ENCODE results near the gene TMED3. TPM values are rescaled to one million over a fixed set of nuclear protein-coding genes. Genes with fewer than 3 reads are reported as not detected.
A peak's percentile ranks its signal among the peaks of the same experiment; 100 is the strongest.

The TMED3 gene
- total and polyA plus RNA-seq, 9 of the 15 experiments (the other 6 are each of a cell fraction or from before 2014, with no cell fraction given): 6.1 to 89.6 (median 51.4) TPM

DNA sequence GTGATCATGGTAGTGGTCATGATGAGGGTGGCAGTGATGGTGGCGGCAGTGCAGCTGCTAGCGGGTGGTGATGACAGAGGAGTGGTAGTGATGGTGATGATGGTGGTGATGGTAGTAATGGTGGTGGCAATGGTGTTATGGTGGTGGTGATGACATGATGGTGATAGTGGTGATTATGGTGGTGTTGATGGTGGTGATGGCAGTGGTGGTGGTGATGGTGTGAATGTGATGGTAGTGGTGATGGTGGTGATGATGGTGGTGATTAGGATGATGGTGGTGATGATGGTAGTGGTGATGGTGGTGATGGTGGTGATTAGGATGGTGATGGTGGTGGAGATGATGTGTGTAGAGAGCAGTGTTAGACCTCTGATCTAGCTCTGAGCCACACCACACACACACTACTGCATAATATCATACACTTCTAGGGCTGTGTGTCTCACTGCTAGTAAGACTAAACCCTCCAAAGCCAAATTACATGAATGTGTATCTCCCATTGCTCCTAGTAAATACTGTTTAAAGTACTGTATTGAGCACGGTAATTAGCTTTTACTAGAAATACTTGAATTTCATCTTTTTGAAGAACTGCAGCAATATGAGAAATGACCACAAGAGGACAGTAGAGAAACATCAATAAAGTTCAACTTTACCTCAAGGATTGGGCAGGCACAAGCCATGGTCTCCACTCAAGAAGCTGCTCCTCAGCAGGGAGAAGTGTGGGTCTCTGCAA lies 28.8 kb downstream of the TMED3 start (continued):
- TF ChIP-seq, protein P1, sequence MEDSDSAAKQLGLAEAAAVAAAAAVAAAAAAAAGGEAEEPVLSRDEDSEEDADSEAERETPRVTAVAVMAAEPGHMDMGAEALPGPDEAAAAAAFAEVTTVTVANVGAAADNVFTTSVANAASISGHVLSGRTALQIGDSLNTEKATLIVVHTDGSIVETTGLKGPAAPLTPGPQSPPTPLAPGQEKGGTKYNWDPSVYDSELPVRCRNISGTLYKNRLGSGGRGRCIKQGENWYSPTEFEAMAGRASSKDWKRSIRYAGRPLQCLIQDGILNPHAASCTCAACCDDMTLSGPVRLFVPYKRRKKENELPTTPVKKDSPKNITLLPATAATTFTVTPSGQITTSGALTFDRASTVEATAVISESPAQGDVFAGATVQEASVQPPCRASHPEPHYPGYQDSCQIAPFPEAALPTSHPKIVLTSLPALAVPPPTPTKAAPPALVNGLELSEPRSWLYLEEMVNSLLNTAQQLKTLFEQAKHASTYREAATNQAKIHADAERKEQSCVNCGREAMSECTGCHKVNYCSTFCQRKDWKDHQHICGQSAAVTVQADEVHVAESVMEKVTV (CRISPR knock-in tag; IDR thresholded peaks at IDR 0.05): peak; percentile 54
- TF ChIP-seq HNRNPH1 (optimal IDR thresholded peaks at IDR 0.05; ENCODE audit: low read depth, low read length) (no peak), SOX6 (IDR thresholded peaks at IDR 0.05) (no peak), EP300 (IDR thresholded peaks at IDR 0.05; ENCODE audit: low read length) (no peak), ZNF282 (CRISPR knock-in tag; IDR thresholded peaks at IDR 0.05) (no peak), TAF1 (IDR thresholded peaks at IDR 0.05; ENCODE audit: control insufficient read depth, extremely low read depth, insufficient read depth, low read length, severe bottlenecking) (no peak), ZNF76 (CRISPR knock-in tag; IDR thresholded peaks at IDR 0.05; ENCODE audit: borderline replicate concordance) (no peak), HDAC1 (IDR thresholded peaks at IDR 0.05) (peak in 1 of 2 experiments; percentile 38; a peak in 1 of 4 replicates), KDM5B (IDR thresholded peaks at IDR 0.05; ENCODE audit: insufficient replicate concordance, low read depth, low read length) (no peak), ELF4 (CRISPR knock-in tag; IDR thresholded peaks at IDR 0.05) (peak; percentile 76; the same call in 1 of the 2 replicates), SMARCA4 (IDR thresholded peaks at IDR 0.05) (no peak), NFIX (CRISPR knock-in tag; IDR thresholded peaks at IDR 0.05; ENCODE audit: low read depth) (no peak), EHMT2 (IDR thresholded peaks at IDR 0.05) (0 out of 2 replicates have a peak, but pooled peaks have one; percentile 27), SMC3 (conservative IDR thresholded peaks at IDR 0.05; ENCODE audit: insufficient read depth, low read depth, low read length) (peak; percentile 27), MIER1 (IDR thresholded peaks at IDR 0.05; ENCODE audit: low read depth) (no peak), GATAD2B (IDR thresholded peaks at IDR 0.05; ENCODE audit: borderline replicate concordance) (no peak)
- TF ChIP-seq, protein P2, sequence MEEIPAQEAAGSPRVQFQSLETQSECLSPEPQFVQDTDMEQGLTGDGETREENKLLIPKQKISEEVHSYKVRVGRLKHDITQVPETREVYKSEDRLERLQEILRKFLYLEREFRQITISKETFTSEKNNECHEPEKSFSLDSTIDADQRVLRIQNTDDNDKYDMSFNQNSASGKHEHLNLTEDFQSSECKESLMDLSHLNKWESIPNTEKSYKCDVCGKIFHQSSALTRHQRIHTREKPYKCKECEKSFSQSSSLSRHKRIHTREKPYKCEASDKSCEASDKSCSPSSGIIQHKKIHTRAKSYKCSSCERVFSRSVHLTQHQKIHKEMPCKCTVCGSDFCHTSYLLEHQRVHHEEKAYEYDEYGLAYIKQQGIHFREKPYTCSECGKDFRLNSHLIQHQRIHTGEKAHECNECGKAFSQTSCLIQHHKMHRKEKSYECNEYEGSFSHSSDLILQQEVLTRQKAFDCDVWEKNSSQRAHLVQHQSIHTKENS (CRISPR knock-in tag; IDR thresholded peaks at IDR 0.05): no peak
- TF ChIP-seq, protein P3, sequence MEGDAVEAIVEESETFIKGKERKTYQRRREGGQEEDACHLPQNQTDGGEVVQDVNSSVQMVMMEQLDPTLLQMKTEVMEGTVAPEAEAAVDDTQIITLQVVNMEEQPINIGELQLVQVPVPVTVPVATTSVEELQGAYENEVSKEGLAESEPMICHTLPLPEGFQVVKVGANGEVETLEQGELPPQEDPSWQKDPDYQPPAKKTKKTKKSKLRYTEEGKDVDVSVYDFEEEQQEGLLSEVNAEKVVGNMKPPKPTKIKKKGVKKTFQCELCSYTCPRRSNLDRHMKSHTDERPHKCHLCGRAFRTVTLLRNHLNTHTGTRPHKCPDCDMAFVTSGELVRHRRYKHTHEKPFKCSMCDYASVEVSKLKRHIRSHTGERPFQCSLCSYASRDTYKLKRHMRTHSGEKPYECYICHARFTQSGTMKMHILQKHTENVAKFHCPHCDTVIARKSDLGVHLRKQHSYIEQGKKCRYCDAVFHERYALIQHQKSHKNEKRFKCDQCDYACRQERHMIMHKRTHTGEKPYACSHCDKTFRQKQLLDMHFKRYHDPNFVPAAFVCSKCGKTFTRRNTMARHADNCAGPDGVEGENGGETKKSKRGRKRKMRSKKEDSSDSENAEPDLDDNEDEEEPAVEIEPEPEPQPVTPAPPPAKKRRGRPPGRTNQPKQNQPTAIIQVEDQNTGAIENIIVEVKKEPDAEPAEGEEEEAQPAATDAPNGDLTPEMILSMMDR (IDR thresholded peaks at IDR 0.05 in 2 of 3, conservative IDR thresholded peaks at IDR 0.05 in 1 of 3; ENCODE audit: insufficient read depth in 2 of 3, low read depth in 1 of 3, low read length in 3 of 3): peak; percentile 64 to 88 (median 80)
- TF ChIP-seq, protein P4, sequence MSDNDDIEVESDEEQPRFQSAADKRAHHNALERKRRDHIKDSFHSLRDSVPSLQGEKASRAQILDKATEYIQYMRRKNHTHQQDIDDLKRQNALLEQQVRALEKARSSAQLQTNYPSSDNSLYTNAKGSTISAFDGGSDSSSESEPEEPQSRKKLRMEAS (CRISPR knock-in tag; IDR thresholded peaks at IDR 0.05): no peak
- TF ChIP-seq, protein P5, sequence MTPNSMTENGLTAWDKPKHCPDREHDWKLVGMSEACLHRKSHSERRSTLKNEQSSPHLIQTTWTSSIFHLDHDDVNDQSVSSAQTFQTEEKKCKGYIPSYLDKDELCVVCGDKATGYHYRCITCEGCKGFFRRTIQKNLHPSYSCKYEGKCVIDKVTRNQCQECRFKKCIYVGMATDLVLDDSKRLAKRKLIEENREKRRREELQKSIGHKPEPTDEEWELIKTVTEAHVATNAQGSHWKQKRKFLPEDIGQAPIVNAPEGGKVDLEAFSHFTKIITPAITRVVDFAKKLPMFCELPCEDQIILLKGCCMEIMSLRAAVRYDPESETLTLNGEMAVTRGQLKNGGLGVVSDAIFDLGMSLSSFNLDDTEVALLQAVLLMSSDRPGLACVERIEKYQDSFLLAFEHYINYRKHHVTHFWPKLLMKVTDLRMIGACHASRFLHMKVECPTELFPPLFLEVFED (CRISPR knock-in tag; conservative IDR thresholded peaks at IDR 0.05): 0 out of 2 replicates have a peak, but pooled peaks have one; percentile 56
